ENCODE measurements around the gene TMEM54.

TMEM54 gene

DNA sequence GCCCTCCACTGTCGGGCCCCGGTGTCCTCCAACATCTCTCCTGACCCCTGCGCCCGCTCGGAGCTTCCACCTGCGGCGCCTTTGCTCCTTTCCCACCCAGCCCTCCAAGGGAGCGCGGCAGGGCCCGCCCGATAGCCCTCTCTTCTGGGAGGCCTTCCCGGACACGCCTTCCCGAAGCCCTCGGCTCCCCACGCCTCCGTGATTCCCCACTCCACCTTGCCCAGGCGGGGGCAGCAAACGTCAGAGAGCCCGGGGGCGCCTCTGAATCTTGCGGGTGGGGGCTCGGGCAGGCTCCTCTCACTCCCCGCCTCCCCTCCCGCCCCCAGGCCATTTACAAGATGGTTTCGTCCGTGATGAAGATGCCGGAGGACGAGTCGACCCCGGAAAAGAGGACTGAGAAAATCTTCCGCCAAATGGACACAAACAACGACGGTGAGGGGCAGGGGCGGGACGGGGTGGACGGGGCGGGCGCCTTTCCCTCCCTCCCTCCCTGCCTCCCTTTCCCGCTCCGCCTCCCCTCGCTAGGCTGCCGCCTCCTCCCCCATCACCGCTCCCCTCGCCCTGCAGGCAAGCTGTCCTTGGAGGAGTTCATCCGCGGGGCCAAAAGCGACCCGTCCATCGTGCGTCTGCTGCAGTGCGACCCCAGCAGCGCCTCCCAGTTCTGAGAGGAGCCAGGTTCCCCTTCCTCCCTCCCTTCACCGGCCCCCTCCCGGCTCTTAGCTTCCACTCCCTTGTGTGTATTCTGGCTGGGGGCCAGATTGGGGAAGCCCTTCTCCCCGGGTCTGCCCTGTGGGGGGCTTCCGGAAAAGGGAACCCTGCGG lies 7.8 kb downstream of the TMEM54 start:
- DNase-seq, result no peak

DNA sequence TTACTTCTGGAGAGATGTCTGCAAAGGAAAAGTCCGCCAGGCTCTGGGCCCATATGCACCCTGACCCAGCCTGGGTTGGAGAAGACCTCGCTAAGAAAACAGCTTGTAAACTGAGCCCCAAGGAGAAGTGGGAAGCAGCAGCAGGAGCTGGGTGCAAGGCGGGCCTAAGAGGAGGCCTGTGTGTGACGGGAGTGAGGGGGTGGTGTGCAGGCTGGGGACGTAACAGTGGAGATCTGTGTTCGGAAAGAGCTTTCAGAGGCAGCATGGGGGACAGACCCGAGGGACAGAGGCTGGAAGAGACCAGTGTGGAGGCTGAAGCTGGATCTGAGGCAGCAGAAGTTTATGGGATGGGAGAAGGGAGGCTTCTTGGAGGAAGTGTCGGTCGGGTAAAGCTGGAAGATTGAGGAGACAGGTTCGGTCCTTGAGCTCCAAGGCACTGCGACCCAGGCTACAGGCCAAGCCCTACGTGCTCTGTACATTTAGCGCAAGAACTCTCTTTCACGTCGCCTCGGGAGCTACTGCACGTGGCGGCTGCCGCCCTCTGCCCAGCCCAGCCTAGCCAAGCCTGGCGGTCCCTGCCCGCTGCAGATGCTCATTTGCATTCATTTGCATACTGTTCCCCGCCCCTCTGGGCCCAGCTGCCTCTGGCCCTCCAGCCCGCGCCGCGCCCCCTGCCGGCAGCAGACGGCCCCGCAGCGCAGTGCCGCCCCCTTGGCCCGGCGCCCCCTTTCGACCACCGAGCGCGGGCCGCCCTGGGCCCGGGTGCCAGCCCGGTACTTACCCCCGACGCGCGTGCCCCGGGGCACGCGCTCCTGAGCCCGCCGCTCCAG lies 8.6 kb downstream of the TMEM54 start:
- no peak for DNase-seq

DNA sequence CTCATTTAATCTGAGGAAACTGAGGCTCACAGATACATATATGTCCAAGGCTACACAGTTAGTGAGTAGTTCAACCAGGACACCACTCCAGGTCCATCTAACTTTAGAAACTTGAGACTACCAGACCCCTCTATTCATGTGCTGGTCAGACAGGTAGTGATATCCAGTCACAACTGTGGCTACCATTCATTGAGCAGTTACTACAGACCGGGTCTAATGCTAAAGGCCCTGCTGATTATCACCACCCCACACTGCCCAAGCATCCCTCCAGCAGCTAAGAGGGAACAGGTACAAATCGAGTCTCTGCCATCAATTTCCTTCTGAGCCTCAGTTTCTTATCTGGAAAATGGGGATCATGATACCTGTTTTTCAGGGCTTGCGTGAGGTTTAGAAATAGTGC lies 9.6 kb downstream of the TMEM54 start:
- DNase-seq, result no peak

DNA sequence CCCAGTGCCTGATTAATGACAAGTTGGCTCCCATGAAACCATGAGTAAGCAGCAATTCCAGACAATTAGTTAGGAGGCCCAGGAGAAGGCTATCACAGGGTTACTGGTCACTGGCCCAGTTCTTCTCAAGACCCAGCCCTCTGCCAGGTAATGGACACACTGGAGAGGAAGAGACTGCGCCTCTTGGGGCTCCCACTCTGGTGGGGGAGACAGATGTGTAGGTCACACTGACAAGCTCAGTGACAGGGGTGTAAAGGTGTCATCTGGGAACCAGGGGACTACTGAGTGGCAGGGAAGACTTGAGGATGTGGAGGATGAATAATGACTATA lies 10.0 kb downstream of the TMEM54 start:
- no peak for DNase-seq

DNA sequence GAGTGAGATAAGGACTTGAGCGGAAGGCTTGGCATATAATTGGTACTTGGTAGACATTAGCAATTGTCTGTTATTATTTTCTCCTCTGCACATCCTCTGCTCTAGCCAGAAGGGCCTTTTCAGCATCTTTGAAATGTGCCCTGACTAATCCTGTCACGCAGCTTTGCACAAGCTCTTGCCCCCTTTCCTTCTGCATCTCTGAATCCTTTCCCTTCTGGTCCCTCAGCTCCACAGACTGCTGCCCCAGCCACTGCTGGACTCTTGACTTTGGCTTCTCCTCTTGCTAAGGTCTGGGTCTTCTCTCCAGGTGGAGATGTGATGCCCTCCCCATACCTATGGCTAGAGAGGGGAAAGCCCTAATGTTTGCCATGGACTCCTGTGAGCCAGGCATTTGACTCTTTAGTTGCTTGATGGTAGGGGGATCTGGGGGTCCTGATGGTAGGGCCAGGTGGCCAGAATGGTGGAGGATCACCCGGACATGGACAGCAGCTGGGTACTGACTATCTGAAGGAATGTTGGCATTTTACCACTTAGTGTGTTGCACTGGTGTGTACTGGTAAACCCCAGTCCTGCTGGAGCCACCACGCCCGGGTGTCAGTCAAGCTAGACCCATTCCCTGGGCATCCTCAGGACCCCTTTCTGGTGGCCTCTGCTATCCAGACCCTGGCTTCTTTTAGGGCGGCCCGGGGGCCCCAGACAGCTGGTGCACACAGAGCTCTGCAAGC lies 10.5 kb downstream of the TMEM54 start:
- no peak for DNase-seq

DNA sequence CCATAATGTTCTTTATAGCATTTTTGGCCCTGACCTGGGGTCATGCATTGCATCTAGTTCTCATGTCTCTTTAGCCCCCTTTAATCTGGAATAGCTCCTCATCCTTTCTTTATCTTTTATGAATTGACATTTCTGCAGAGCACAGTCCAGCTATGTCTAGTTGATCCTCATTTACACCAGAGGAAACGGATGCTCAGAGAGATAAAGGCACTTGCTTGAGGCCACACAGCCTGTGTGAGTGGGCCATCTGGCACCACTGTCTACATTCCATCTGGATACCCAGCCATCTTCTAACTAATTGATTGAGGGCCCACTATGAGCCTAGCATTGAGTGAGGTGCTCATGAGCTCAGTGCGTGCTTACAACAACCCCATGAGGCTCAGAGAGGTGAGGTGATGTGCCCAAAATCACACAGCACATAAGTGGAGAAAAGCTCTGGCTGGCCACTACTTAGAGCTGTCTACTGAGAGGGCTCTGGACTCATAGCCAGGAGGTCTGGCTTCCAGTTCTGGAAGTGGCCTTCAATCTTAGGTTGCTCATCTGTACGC lies 11.4 kb downstream of the TMEM54 start:
- DNase-seq, result no peak

DNA sequence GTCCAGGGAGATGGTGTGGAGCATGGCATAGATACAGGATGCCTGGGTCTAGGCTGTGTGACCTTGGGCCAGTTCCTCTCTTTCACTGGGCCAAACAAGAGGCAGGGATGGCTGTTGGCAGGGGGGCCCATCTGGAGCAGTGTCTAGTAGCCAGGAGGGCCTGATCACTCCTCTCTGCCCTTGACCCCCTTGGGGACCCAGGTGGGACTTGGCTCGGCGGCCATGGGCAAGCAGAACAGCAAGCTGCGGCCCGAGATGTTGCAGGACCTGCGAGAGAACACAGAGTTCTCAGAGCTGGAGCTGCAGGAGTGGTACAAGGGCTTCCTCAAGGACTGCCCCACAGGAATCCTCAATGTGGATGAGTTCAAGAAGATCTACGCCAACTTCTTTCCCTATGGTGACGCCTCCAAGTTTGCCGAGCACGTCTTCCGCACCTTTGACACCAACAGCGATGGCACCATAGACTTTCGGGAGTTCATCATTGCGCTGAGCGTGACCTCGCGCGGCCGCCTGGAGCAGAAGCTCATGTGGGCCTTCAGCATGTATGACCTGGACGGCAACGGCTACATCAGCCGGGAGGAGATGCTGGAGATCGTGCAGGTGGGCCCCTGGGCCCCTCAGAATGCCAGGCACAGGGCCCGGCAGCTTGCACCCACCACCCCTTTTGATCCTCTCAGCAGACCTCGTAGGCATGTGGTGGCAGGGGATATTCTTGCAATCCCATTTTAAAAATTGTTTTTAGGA lies 12.3 kb downstream of the TMEM54 start:
- no peak for DNase-seq

DNA sequence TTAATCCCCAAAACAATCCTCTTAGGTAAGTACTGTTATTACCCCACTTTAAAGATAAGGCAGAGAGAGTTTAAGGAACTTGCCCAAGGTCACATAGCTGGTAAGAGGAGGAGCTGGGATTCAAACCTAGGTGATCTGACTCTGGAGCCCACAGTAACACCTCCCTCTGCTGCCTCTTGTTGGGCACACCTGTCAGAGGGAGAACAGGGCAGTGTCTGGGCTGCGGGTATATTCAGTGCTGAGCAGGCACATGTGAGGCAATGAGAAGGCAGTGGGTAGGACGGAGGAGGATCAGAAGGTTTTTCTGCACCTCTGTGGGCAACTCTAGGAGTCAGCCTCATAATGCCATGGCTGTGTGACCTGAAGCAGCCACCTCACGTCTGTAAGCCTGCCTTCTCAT lies 13.1 kb downstream of the TMEM54 start:
- DNase-seq, result no peak

DNA sequence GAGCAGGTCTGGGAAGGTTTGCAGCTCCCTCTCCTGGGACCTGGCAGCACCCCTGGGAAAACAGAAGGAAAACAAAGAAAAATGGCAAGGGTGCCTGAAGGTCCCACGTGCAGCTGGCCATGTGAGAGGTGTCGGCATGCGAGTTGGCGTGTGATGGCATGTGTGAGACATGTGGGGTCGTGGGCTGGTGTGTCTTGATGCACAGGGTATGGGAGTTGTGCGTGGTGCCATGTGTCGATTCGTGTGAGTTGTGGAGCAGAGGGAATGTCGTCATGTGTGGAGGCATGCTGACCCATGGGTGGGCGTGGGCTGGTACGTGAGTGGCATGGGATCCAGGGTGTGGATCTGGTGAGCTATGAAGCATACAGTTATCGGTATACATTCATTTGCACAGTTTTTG lies 13.6 kb downstream of the TMEM54 start:
- no peak for DNase-seq

DNA sequence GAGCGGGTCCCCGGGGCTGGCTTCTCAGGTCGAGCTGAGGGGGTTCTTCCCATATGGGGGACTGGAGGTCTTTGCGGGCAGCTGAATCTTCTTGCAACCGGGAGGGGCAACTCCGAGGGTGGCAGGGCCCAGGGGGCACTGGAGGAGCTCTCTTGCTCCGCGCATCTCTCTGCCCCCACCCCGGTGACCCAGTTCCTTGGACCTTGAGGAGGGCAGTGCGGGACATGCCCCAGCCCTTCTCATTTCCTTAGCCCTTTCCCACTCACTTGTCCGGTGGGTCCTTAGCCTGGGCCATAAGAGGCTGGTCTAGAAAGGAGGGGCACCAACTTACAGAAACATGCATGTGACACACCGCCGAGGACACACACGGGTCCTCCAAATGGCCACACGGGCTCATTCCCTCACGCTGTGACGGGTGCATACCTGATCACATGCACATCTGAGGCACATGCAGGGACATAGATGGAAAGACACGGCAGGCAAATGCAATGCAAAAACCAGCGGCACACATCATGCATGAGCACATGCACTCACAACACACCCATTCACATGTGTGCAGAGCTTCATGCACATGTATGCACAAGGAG lies 14.3 kb downstream of the TMEM54 start:
- no peak for DNase-seq

DNA sequence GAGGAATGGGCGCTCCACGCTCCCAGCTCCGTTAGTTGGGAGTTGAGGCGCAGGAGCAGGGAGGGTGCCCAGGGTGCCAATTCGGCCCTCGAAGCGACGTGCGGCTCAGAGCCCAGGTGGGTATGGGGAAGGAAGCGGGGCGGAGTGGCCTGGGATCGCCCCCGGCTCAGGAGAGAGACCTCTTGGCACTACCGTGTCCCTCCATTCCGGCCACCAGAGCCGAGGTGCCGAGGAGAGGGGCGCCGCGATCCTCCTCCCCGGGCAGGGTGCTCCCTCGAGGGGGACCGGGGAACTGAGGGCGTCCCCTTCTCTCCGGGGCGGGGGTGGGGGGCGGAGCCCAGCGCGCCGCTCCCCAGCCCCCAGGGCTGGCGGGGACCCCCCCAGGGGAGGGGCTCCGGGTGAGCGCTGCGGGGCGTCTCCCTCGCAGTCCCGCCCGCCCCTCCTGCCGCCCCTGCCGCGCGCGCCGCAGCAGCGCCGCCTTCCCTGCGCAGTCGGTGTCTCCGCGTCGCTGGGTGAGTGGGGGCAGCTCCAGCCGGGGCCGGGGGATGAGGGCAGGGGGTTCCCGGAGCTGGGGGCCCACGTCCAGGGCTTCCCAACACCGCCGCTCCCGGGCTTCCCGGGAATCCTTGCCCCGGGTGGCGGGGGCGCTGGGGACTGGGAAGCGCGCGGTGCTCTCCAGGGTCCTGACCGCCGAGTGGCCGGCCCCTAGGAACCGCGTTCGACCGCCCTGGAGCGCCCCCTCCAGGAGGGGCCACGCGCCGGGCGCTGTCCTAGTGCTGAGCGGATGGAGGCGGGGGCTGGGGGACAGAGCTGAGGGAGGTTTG lies 15.0 kb downstream of the TMEM54 start, which contains the start of gene HPCA:
HPCA (plus strand) TSS at position 488 of the 824 bp plus-strand sequence. CDS start 2,408 bp downstream, outside the sequence.
- no peak for DNase-seq

DNA sequence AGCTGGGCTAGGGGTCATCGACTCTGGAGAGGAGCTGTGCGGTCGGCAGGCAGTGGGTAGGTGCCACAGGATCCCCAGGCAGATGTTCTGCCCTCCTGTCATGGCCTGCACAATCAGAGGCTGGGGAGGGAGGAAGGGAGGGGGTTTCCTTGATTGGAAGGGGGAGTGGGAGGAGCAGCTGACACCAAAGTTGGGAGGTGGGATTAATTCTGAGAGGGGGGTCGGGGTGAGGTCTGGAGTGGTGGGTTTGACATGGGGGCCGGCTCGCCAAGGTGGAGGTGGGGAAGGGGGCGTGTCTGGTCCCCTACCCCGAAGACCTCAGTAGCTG lies 15.5 kb downstream of the TMEM54 start:
- DNase-seq, result no peak

DNA sequence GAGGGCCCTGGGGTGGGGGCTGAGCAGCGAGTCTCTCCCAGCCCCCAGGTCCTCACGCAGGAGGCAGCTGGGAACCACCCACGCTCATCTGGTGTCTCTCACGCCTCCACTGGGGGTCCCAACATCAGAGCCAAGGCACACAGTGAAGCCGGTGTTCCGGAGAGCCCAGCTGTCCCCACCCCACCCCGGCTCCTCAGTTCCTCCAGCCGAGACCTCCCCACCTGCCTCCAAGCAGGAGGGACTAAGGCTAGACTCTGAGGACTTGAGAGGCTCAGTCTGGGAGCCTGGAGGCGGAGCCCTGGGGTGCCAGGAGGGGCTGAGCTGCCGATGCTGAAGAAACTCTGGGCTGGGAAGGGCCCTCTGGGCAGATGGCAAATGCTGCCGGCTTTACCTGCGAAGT lies 16.5 kb downstream of the TMEM54 start:
- no peak for DNase-seq

DNA sequence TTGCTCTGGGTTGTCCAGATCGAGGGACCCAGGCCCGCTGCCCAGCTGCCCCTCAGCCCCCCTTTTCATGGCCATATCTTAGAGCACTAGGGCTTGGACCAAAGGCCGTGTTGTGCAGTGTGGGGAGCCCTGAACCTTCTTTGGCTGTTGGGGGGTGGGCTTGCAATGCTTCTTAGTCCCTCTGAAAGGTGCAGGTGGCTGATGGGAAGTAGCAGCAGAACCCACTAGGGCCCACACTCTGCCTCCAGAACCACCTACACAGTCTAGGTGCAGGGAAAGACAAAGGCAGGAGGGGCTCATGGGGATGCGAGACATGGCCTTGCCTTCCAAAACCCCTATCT lies 17.2 kb downstream of the TMEM54 start:
- DNase-seq, result no peak

DNA sequence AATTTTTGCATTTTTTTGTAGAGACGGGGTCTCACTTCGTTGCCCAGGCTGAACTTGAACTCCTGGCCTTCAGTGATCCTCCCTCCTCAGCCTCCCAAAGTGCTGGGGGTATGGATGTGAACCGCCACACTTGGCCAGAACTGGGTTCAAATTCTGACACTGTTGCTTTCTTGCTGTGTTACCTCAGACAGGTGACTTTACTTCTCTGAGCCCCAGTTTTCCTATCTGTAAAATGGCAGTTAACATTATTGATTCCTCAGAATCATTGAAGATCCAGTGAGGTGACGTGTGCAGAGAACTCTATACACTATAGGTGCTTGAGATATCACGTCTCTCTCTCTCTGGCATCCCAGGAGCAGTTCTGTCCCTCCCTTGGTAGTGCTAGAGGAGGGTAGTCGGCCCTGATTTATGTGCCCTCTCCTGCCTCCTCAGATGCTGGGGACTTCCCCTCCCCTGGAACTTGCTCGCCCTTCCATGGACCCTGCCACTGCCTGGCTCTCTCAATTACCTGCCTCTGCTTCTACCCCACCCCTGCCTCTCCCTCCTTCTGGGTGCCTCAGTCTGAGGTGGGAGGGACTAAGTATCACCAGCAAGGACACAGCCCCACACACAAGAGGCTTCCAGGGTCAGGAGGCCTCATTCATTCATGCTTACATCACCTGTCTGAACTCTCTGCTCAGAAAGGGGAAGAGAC lies 17.7 kb downstream of the TMEM54 start:
- DNase-seq, result no peak

DNA sequence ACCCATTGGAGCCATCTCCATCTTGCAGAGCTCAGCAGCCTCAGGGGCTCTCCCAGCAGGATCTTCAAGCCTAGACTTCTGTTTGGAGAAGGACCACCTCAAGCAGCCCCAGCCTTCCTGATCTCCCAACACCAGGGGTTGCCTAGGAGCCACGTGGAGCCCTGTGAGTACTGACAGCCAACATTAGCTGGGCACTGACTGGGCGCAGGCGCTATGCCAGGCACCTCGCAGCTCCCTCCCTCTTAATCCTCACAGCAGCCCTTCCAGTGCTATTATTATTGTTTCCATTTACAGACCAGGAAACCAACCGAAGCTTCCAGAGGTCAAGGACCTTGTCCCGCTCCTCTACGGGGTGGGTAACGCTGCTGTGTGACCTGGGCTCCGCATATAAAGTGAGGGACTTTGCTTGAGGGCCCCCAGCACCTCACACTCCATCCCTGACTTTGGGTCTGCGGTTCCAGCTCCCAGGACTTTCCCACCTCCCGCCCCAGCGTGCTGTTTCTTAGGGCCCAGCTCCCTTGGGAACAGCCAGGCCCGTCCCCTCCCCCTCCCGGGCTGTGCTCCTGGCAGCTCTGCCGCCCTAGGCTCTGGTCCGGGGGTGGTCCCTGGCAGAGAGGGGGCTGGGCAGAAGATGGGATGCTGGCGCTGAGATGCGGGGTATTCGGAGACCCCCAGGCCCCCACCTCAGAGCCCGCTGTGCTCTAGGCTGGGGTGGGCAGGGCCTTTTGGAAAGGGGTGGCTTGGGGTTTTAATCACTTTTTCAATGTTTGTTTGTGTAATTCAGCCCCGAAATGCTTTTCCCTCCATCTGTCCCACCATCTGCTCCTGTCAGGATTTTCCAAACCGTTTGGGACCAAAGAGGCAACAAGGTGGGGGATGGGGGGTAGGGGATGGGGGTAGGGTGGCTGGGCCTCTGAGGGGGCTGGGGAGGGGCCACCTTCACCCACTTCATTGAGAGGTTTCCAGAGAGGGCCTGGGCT lies 19.0 kb downstream of the TMEM54 start:
- DNase-seq, result peak; percentile 37

DNA sequence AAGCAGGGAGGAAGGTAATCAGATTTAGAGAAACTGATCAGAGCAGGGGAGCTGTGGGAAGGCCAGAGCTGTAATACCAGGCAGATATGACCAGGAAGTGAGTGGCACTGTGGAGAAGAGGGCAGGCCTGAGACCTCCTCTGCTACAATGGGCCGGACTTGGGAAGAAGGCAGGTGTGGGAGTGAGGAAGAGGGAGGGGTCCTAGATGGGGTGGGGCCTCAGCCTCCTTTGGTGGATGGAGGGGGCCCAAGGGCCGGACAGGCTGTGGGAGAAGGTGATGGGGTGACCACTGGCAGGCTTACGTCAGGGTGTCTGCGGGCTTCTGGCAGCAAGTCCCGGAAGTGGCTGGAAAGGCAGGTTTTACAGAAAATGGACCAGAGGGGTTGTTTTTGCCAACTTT lies 19.9 kb downstream of the TMEM54 start:
- DNase-seq, result no peak

DNA sequence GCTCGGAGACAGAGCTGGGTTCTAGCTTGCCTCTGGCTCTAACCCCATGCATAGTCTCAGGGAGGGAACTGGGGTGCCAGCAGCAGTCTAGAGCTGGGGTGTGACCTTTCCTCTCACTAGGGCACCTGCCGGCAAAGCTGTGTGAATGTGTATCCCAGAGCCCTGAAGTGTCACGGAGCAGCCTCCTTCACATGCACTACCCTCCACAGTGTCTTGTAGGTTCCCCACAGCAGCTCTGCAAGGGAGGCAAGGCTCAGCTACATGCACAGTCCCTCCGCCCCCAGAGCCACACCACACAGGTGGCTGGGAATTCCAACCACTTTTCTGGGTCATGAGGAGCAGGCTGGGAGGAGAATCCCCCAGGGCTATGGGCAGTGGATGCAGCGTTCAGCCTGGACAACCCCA lies 22.6 kb downstream of the TMEM54 start:
- no peak for DNase-seq

DNA sequence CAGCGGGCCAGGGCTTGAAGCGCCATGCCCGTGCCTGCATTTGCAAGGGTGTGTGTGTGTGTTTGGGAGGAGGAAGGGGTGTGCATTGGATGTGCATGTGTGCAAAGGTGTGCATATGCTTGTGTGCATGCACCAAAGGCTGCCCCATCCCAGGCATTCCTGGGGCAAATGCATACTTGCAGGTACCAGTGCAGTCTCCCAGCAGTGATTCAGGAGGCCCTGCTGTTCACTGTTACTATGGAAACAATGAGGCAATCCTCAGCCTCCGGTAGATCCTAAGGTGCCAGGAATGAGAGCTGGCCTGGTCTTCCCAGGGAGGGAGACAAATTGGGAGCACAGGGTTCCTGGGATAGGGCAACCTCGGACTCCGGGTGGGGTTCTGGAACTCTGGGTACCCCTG lies 23.0 kb downstream of the TMEM54 start:
- no peak for DNase-seq
